HG03575 (cell line): ENCODE measurements around the gene UBTF.
"Not testable (repeated sequence)": the region's sequence is repeated elsewhere in the genome, so short reads cannot be mapped to it uniquely, and the experiment has no call there.

Source experiments
- ATAC-seq: cut with Tn5 transposase; IDR thresholded peaks from one replicate; pipeline ENCODE4 v1.9.1; 2021; ENCODE audit not compliant: unreplicated experiment, insufficient number of reproducible peaks, low FRiP score; ENCODE audit errors: extremely low read depth

Gene UBTF

DNA sequence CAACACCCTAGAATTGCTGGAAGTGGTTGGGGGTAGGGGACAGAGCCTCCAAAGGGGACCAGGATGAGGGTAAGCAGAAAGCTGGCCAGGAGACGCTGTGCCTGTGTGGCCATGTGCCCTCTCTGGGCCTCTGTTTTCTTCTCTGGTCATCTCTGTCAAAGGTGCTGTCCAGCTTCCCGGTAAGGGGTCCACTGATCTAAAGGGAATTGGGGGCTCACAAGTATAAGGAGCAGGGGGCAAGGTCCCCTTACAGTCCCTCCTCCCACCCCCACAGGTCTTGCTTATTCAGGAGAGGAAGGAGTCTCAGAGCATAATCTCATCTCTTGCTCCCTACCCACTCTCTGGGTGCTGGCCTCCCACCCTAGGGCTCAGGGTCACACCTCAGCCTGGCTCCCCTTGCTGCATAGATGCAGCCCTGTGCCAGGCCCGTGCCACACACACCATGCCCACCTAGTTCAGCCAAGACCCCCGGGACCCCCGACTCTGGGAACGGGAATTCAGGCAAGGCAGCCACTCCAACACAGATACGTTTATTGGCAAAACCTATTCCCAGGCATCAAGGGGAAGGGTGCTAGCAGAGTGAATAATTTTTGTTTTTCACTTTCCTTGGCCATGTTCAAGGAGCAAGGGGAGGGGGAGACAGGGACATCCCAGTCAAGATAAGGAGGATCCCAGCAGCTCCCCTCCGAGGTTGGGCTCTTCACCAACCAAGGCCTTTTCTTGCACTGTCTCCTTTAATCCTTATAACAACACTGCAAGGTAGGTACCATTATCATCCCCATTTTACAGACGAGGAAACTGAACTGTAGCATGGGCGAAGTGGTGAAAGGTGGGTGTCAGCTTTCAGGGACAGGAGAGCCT is 28.6 kb upstream of the UBTF start:
- ATAC-seq: no peak

DNA sequence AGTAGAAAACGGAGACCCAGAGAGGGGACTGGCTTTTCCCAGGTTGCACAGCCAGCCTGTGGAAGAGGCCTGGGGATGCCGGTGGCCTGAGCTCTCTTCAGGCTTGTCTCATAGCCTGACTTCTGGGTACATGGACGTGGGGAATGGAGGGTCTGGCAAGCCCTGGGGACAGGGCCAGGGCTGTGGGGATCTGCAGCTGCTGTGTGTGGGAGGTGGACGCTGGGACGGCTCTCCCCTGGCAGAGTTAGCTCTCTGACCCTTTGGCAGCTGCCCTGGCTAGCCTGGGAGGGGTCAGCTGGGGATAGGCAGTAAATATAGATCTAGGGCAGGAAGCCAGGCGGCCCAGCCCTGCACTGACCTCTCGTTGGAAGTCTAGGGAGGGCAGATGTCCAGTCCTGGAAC is 28.0 kb upstream of the UBTF start:
- no peak for ATAC-seq

DNA sequence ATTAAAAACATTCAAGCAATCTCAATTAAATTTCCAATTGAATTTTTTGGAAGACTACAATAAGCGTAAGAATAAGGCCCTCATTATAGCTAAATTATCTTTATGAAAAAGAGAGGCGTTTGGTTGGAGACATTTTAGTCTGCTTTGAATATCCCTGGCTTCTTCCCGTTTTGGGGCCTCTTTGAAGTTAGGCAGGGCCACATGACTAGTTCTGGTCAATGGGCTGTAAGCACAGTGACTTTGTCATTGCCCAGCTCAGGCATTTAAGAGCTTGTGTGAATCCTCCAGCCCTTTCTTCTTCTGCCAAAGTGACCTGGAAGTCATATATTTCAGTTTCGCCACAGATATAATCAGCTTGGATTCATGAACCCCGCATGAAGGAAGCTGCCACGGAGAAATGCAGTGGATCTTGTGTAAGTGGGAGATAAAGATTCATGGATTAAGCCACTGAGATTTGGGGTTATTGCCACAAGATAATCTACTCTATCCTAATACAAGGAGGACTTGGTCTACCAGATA is 21.7 kb upstream of the UBTF start:
- no peak for ATAC-seq

DNA sequence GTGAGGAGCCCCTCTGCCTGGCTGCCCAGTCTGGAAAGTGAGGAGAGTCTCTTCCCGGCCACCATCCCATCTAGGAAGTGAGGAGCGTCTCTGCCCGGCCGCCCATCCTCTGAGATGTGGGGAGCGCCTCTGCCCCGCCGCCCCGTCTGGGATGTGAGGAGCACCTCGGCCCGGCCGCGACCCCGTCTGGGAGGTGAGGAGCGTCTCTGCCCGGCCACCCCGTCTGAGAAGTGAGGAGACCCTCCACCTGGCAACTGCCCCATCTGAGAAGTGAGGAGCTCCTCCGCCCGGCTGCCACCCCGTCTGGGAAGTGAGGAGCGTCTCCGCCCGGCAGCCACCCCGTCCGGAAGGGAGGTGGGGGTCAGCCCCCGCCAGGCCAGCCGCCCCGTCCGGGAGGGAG is 18.4 kb upstream of the UBTF start:
- not testable (repeated sequence) for ATAC-seq

DNA sequence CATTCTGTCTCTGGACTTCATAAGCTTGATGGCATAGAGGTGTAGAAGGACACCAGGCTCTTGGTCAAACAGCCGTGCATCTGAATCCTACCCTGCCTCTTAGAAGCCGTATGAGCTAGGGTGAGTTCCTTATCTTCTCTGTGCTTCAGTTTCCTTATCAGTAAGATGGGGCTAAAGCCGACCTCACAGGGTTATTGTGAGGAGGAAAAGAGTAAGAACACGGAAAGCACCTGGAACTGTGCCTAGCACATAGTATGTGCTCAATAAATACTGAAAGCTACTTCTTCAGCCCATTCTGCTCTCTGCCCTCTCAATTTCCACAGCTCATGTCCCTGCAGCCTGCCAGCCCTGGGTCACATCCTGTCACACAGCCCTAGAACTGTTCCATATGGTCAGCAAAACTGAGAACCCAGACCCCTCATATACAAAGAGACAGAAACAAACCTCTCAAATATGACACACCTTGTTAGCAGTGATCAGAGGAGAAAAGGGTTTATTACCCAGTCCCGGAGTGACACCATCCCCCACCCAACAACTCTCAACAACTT is 17.0 kb upstream of the UBTF start:
- ATAC-seq: no peak

DNA sequence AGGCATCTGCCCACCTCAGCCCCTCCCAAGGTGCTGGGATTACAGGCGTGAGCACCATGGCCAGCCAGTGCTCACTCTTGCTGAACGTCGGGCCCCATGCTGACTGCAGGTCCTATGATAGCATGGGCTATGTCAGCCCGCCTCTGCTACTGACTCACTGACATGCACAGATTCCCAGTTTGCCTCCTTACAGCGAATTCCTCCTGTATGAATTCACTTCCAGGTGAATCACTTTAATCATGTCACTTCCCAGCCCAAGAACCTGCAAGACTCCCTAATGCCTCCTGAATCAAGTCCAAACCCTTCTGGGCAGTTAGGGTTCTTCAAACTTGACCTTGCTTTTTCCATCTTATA is 16.1 kb upstream of the UBTF start:
- no peak for ATAC-seq

DNA sequence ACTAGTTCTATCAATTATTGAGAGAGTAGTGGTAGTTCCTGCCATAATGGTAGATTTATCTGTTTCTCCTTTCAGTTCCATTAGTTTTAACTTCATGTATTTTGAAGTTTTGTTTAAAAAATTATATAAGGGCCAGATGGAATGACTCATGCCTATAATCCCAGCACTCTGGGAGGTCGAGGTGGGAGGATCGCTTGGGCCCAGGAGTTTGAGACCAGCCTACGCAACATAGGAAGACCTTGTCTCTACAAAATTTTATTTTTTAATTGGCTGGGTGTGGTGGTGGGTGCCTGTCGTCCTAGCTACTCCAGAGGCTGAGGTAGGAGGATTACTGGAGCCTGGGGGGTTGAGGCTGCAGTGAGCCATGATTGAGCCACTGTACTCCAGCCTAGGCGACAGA is 14.1 kb upstream of the UBTF start:
- ATAC-seq: no peak

DNA sequence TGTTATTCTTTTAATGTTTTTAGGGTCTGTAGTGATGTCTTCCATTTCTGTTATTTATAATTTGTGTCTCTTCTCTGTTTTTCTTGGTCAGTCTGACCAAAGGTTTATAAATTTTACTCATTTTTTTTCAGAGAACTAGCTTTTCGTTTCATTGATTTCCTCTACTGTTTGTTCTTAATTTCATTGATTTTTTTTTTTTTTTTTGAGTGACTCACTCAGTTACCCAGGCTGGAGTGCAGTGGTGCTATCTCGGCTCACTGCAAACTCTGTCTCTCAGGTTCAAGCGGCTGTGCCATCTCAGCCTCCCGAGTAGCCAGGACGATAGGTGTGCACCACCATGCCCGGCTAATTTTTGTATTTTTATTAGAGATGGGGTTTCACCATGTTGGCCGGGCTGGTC is 12.6 kb upstream of the UBTF start:
- ATAC-seq: no peak

DNA sequence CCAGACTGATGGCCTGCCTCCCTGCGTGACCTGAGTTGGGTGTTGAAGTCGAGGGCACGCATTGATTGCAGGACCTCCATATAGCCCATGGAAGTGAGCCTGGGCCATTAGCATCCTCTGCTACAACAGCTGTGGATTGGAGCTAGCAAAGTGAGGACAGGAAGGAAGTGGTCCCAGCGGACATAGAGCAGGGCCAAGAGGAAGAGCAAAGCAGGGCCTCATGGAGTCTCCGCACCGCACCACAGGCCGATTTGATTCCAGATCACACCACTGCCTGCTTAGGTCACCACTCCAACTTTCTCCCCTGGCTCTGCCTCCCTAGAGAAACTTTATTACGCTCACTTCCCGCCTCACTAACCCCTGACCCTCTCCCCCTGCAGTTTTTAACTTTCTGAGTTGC is 10.7 kb upstream of the UBTF start:
- ATAC-seq: no peak

DNA sequence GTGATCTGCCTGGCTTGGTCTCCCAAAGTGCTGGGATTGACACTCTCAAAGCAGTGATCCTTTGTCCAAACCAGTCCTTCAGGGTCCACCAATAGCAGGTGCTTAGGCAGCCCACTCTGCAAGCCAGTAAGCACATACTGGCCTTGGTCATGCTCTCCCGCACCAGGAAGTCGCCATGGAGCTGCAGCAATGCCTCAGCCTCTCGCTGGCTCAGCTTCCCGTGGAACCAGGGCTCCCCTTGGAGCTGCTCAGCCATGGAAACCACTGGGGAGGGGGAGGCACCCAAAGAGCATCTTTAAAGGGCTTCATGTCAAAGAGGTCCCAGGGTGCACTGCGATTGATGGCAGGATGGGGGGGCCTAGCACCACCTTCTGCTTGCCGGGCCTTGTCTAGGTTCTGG is 9.6 kb upstream of the UBTF start:
- no peak for ATAC-seq

DNA sequence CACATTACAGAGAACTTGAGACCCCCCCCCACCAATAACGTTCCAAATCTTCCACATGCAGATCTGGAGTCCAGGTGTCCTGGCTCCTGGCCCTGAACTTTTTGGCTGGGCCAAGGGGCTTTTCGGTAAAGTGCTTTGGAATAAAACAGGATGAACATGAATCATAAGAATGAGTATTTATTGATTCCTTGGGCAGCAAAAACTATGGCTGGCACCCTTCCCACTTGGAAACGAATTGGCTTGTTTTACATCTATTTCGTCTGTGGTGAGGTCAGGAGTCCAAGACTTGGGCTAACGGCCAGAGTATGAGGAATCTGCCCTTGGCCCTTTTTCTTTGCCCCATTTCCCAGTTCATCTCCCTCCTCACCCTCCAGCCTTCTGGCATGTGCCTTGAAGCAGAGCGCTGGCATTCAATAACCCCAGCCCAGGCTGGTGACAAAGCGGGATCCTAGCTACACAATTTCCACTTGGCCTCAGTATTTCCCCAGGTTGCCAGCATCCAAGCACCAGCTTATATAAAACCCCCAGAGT is 4.1 kb upstream of the UBTF start:
- ATAC-seq: no peak

DNA sequence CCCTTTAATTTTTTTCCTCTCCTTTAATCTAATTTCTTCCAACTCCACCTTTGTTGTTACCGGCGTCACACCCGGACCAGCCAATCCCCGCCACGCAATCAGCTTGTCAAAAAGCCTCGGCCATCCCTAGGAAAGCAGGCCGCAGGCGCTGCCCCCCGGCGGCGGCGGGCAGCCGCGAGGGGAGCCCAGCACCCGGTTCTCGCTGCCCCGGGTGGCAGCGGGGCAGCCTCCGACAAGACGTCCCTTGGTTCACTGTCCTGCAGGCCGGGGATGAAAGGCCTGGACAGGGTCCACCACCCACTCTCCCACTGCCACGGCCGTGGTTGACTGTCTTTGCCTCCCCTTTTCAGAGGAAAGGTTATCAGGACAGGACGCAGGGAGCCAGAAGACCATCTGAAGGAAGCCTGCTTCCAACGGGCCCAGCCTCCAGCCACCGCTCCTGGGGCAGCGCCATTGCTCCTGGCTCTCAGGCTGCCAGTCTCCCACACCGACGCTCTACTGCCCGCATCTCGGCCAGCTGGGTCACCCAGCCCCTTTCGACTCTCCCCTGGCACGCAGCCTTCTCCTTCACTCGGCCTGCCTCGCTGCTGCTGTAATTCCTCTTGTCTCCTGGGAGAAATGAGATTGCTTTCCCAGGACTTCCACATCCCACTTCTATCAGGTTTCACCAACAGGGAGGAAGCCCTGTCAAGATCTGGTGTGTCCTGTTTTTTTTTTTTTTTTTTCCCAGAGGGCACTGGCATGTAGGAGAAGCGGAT is 2.8 kb upstream of the UBTF start:
- no peak for ATAC-seq

DNA sequence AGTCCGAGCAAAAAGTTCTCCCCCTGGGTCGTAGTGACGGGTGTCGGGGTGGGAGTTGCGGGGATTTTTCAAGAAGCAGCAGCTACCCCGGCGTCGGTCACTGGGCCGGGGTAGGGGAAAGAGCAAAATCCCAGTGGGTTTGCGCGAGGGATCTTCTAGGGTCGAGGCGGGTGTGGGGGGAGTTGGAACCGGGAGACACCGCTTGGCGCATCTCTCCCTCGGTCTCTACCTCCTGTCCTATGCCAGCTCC is 2.3 kb upstream of the UBTF start:
- no peak for ATAC-seq

DNA sequence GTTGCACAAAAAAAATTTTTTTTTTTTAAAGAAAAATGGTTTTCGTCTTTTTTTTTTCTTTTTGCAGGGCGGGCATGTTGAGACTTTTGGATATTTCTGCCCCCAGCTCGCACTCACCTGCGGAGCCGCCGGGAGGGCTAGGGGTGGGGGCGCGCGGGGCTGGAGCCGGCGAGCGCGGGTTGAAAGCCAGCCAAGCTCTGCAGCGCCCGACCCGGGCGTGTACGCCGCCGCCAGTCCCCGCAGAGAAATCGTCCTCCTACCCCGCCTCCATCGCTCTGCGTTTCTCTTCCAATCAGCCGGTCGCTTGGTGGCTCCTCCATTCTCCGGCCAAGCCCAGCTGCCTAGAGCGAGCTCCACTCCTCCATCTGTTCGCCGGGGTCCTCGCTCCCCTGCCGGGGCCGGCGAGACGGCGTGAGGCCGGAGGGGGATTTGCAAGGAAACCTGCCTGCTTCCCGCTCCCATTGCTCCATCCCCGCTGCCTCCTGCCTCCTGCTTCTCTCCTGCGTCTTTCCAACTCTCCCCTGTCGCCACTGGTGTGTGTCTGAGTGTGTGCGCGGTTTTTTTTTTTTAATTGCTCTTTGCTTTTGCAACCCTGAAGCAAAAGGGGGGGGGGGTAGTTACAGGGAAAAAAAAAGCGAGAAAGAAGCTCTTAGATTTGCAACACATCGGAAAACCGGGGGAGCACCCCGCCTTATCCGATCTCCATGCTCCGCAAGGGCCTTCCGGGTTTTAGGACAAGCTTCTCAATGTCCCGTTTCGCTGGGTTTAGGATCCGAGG is 1.8 kb upstream of the UBTF start:
- no peak for ATAC-seq

DNA sequence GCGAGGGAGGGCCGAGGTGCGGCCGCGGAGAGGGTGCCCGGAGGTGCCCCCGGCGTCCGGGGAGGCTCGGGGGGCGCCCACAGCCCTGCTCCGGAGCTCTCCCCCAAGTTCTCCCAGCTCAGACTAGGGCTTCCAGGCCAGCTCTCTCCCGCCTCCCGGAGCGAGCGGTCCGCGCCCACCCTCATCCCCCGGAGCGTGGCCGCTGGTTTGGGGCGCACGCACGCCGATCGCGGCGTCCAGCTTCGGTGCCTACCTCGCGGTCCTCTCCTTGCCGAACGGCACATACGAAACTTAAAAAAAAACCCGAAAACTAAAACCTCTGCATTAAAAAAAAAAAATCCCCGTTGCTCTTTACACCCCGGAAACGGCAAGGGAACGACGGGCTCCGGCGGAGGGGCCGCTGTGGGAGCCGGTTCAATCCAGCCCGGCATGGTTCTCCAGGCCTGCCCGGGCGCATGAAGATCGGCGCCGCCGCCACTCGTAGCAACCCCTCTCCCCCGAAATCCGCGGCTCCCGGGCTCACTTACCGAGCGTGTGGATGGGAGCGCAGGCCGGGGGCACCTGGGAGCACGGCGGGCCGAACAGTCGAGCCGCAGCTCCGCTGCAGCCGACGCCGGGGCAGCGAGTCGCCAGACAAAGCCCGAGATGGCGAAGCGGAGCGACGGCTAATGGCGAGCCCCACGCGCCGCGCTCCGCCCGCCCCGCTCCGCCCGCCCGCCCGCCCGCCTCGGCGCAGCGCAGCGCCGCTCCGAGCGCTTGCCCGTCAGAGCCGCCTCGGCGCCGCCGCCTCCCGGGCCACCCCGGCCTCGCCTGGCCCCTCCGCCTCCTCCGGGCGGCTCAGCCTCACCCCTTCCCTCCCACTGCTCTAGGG is 973 bp upstream of the UBTF start:
- no peak for ATAC-seq

DNA sequence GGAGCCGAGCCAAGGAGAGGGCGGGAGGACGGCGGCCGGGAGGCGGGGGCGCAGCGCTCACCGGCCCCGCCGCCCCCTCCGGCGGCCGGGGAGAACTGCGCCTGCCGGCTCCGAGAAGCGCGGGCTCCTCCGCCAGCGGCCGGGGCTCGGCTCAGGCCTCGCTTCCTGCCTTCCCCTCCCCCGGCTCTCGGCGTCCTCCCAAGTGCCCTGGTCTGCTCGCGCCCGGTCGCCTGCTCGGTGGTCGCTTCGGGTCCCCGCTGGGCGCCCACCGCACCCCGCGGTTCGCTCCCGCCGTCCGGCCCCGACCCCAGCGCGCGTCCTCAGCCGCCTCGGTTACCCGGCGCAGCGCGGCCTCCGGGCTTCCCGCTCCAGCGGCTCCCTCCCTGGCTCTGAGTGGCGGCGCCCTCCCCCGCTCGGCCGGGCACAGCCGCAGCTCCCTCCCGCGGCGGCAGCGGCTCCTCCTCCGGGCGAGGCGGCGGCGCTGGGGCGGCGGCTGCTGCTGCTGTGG is 313 bp downstream of the UBTF start:
- ATAC-seq: no peak

DNA sequence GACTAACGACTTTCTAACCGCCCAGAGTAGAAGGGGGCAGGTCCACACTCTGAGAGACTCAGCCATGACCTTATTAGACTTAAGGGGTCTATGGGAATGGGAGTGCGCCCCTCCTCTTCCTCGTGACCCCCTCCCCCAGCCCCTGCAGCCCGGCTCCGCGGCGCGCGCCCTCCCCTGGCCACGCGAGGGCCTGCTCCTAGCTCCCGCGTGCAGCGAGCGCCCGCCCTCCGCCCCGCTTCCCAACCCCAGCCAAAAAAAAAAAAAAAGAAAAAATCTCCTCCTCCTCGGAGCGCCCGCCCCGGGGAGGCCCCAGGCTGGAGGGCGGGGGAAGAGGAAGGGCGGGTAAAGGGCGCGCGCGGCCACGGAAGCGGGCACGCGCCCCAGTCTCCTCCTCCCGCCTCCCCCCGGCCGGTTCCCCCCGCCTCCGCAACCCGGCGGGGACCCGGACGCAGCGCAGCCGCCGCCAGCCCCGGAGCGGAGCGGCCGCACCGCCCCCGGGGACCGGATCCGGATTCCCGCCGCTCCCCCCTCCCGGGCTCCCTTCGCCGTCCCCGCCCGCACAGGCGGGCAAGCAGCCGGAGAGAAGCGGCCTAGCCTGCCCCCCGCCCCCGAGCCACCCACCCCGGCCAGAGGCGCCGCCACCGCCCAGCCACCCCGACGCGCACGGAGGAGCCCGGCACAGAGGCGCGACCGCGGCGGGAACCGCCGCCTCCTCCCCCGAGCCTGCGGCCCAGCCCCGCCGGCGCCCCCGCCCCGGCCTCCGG is 949 bp downstream of the UBTF start:
- no peak for ATAC-seq
